RWPE2 (cell line): Measurements from ENCODE around the gene C13orf46.

Source experiments
- ATAC-seq: fragments of 200-7000 bp; cut with Tn5 transposase; 3 replicates; pipeline ENCODE4 v1.9.1; 2021; ENCODE audit warnings: low read depth
- DNase-seq: peaks from one replicate; pipeline ENCODE4 v3.0.0-alpha.2; 2020; ENCODE audit warnings: low spot score
- H3K27ac ChIP-seq: fragments of 450-650 bp; 2 replicates; pipeline ENCODE4 v1.5.1; 2017; ENCODE audit warnings: mild to moderate bottlenecking; ENCODE audit not compliant: poor library complexity, severe bottlenecking
- H3K27me3 ChIP-seq: fragments of 250-450 bp; sonication (Bioruptor Pico); 2 replicates; pipeline ENCODE4 v1.5.1; 2021; ENCODE audit warnings: mild to moderate bottlenecking, moderate library complexity; ENCODE audit not compliant: insufficient read depth, poor library complexity, severe bottlenecking
- H3K36me3 ChIP-seq: fragments of 250-450 bp; sonication (Bioruptor Pico); 2 replicates; pipeline ENCODE4 v1.5.1; 2020; ENCODE audit warnings: low read depth, mild to moderate bottlenecking, moderate library complexity
- H3K4me1 ChIP-seq: fragments of 250-450 bp; sonication (Bioruptor Pico); 2 replicates; pipeline ENCODE4 v1.5.1; 2021; ENCODE audit warnings: mild to moderate bottlenecking, moderate library complexity; ENCODE audit not compliant: insufficient read depth, poor library complexity, severe bottlenecking
- H3K4me3 ChIP-seq: fragments of 250-450 bp; sonication (Bioruptor Pico); 2 replicates; pipeline ENCODE4 v1.5.1; 2021; ENCODE audit warnings: mild to moderate bottlenecking, moderate library complexity; ENCODE audit not compliant: severe bottlenecking
- H3K9me3 ChIP-seq: fragments of 250-450 bp; sonication (Bioruptor Pico); 2 replicates; pipeline ENCODE4 v1.5.1; 2021; ENCODE audit warnings: mild to moderate bottlenecking, moderate library complexity; ENCODE audit not compliant: severe bottlenecking
- CTCF ChIP-seq: fragments of 450-650 bp; IDR thresholded peaks from one replicate; pipeline ENCODE4 v1.5.1; 2017; ENCODE audit warnings: mild to moderate bottlenecking, moderate library complexity; ENCODE audit not compliant: poor library complexity, severe bottlenecking

The C13orf46 gene

GRCh38 chr13:113955235-113955634 lies 18.6 kb downstream of the C13orf46 start:
- Histone ChIP-seq H3K4me1 (no peaks in the 10 kb centered on the region), H3K9me3 (peaks cover 14% of the 10 kb centered on the region), H3K27me3 (no peaks in the 10 kb centered on the region), H3K4me3 (no peak overlapping the region), H3K27ac (no peak overlapping the region), H3K36me3 (no peaks in the 10 kb centered on the region)
- ATAC-seq = no peak
- DNase-seq = no peak
- no peak for TF ChIP-seq CTCF

GRCh38 chr13:113954046-113954835 lies 19.6 kb downstream of the C13orf46 start:
- no peaks in the 10 kb centered on the region for H3K4me1 ChIP-seq
- DNase-seq (no peak), ATAC-seq (no peak)
- H3K27ac ChIP-seq = no peak overlapping the region
- no peaks in the 10 kb centered on the region for H3K27me3 ChIP-seq
- no peaks in the 10 kb centered on the region for H3K36me3 ChIP-seq
- H3K9me3 ChIP-seq = peaks cover 7% of the 10 kb centered on the region
- TF ChIP-seq CTCF = no peak
- no peak overlapping the region for H3K4me3 ChIP-seq

GRCh38 chr13:113953561-113953960 lies 20.3 kb downstream of the C13orf46 start:
- Histone ChIP-seq H3K4me3 (no peak overlapping the region), H3K27ac (no peak overlapping the region), H3K36me3 (no peaks in the 10 kb centered on the region), H3K4me1 (no peaks in the 10 kb centered on the region), H3K27me3 (no peaks in the 10 kb centered on the region), H3K9me3 (no peaks in the 10 kb centered on the region)
- TF ChIP-seq CTCF = no peak
- DNase-seq (no peak), ATAC-seq (no peak)

GRCh38 chr13:113952983-113953520 lies 20.8 kb downstream of the C13orf46 start:
- Histone ChIP-seq H3K27ac (no peak overlapping the region), H3K4me3 (no peak overlapping the region), H3K36me3 (no peaks in the 10 kb centered on the region), H3K27me3 (no peaks in the 10 kb centered on the region), H3K4me1 (no peaks in the 10 kb centered on the region), H3K9me3 (no peaks in the 10 kb centered on the region)
- no peak for TF ChIP-seq CTCF
- ATAC-seq (no peak), DNase-seq (no peak)
